Fibroblast of lung (primary cell): Measurements from ENCODE around the gene MAP4K4.

Source experiments
- EZH2 ChIP-seq: IDR thresholded peaks from 2 replicates; pipeline ENCODE4 v1.5.1; 2012; ENCODE audit warnings: low read length, control low read depth, mild to moderate bottlenecking; ENCODE audit errors: missing control alignments
- TF ChIP-seq, protein P1 (sequence below), 2 donors: IDR thresholded peaks in 1 of 2; conservative IDR thresholded peaks in 1 of 2; 1 replicate in 1 of 2; 2 replicates in 1 of 2; pipeline ENCODE4 v1.5.1; 2011 to 2012; ENCODE audit warnings: low read length in 2 of 2, control low read depth in 1 of 2, inconsistent platforms in 1 of 2, low read depth in 1 of 2, mild to moderate bottlenecking in 1 of 2

DNA sequence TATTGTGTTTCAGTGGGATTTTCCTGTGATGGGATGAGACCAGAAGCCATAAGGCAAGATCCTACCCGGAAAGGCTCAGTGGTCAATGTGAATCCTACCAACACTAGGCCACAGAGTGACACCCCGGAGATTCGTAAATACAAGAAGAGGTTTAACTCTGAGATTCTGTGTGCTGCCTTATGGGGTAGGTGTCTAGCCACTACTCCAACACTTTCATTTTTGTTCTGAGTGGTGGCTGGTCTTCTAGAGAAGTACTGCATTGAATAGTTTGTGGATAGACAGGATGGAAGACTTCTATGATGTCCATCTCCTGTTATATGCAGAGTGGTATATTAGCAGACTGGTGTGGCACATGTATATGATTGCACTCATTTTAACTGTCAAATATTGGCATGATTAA lies 176.6 kb downstream of the MAP4K4 start:
- TF ChIP-seq, protein P1, sequence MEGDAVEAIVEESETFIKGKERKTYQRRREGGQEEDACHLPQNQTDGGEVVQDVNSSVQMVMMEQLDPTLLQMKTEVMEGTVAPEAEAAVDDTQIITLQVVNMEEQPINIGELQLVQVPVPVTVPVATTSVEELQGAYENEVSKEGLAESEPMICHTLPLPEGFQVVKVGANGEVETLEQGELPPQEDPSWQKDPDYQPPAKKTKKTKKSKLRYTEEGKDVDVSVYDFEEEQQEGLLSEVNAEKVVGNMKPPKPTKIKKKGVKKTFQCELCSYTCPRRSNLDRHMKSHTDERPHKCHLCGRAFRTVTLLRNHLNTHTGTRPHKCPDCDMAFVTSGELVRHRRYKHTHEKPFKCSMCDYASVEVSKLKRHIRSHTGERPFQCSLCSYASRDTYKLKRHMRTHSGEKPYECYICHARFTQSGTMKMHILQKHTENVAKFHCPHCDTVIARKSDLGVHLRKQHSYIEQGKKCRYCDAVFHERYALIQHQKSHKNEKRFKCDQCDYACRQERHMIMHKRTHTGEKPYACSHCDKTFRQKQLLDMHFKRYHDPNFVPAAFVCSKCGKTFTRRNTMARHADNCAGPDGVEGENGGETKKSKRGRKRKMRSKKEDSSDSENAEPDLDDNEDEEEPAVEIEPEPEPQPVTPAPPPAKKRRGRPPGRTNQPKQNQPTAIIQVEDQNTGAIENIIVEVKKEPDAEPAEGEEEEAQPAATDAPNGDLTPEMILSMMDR (conservative IDR thresholded peaks at IDR 0.05 in 1 of 2, IDR thresholded peaks at IDR 0.05 in 1 of 2; ENCODE audit: low read depth in 1 of 2, low read length in 2 of 2): no peak
- TF ChIP-seq EZH2: no peak
